ENCODE data around the gene CDK5RAP1.
"Not testable (repeated sequence)": the region's sequence is repeated elsewhere in the genome, so short reads cannot be mapped to it uniquely, and the experiment has no call there.

CDK5RAP1 gene
- 8.8 to 36.1 (median 22.9) reads per million in 17 experiments for total RNA-seq

GRCh38 chr20:33401184-33401920, at the start of gene CDK5RAP1:
Gene CDK5RAP1, minus strand, starts transcription at chr20:33401519. Its CDS starts 4,455 bp downstream, at chr20:33397064.
- DNase-seq = peak; percentile 91 to 96 (median 94)

- DNase-seq = peak in 3 of 4 experiments; percentile 17 to 24 (median 21)
These were observed 49.5 kb upstream of the CDK5RAP1 start for GRCh38 chr20:33450867-33451266.

DNA sequence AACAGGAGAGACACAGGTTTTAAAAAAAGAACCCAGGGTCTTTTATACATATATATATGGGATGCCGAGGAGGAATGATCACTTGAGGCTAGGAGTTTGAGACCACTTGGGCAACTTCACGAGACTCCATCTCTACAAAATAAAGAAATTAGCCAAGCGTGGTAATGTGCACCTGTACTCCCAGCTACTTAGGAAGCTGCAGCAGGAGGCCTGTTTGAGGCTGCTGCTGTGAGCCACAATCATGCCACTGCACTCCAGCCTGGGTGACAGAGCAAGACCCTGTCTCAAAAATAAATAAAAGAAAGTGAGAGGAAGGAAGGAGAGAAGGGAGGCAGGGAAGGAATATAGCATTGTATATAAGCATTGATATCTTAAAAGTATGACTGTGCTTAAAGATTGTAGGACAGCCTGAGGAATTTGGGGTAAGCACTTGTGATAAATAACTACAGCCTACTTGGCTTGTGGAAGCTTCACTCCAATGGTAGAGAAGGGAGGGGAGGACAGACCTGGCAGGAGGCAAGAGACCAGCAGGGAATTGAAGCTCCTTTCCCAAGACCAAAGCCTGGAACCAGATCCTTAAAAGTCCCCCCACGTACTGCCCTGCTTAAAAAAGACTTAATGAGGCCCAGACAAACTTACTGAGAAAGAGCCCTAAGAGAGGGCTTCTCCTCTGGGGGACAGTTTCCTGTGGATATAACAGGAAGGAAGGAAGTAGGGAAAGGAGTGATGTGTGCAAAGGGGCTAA, 44.7 kb upstream of the CDK5RAP1 start:
- DNase-seq = no peak

- DNase-seq = peak in 1 of 4 experiments; percentile 27
These were observed 43.7 kb upstream of the CDK5RAP1 start for GRCh38 chr20:33444797-33445560.

- peak; percentile 84 to 94 (median 91) for DNase-seq
These were observed 42.4 kb upstream of the CDK5RAP1 start, which contains the start of gene SNTA1 for GRCh38 chr20:33443512-33444239. Gene SNTA1, minus strand, starts transcription at chr20:33443763. Its CDS starts 143 bp downstream, at chr20:33443620.

- DNase-seq = peak in 2 of 4 experiments; percentile 16 to 20
These were observed 41.7 kb upstream of the CDK5RAP1 start for GRCh38 chr20:33443006-33443511.

- DNase-seq = peak in 1 of 4 experiments; percentile 12
These were observed 41.1 kb upstream of the CDK5RAP1 start for GRCh38 chr20:33442136-33443005.

DNA sequence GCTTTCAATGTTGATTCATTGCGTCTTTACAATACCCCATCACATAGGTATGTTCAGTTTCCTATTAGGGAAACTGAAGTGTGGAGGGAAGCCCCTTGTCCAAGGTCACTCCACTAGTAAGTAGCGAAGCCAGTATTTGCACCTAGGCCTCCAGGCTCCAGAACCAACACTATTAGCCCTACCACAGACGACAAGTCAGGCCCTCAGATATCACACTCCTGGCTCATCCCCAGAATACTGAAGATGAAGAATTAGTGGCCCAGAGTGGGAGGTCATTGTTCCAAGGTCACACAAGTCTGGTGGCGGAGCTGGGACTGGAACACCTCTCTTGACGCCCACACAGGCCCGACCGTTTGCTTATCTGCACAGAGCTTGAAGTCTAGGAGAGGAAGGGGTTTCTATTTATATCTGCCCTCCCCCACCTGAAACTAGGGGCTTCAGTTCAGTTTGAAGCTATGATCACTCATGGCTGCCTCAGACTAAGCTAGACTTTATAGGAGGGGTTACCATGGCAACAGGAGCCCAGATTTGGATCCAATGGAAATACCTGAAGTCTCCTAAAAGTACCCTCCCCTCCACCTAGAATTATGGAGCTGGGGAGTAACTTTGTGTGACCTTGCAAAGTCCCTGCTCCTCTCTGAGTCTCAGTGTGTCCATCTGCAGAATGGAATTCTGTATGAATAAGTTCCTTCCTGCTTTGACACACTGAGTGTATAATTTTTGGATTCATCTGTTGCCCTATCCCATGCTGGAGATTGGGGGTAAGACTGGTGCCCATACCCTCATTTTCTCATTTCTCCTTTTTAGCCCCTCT, 40.0 kb upstream of the CDK5RAP1 start:
- DNase-seq = no peak

DNA sequence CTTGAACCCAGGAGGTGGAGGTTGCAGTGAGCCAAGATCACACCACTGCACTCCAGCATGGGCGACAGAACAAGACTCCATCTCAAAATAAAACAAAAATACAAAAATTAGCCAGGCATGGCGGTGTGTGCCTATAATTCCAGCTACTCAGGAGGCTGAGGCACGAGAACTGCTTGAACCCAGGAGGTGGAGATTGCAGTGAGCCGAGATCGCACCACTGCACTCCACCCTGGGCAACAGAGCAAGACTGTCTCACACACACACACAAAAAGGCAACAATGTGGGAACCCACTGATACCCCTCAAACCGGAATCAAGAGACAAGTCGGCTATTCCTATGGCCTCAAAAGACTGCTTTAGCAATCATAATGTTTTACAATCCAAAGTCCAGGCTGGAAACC, 39.2 kb upstream of the CDK5RAP1 start:
- not testable (repeated sequence) for DNase-seq

- DNase-seq = no peak
These were observed 37.2 kb upstream of the CDK5RAP1 start for GRCh38 chr20:33438481-33438880.

DNA sequence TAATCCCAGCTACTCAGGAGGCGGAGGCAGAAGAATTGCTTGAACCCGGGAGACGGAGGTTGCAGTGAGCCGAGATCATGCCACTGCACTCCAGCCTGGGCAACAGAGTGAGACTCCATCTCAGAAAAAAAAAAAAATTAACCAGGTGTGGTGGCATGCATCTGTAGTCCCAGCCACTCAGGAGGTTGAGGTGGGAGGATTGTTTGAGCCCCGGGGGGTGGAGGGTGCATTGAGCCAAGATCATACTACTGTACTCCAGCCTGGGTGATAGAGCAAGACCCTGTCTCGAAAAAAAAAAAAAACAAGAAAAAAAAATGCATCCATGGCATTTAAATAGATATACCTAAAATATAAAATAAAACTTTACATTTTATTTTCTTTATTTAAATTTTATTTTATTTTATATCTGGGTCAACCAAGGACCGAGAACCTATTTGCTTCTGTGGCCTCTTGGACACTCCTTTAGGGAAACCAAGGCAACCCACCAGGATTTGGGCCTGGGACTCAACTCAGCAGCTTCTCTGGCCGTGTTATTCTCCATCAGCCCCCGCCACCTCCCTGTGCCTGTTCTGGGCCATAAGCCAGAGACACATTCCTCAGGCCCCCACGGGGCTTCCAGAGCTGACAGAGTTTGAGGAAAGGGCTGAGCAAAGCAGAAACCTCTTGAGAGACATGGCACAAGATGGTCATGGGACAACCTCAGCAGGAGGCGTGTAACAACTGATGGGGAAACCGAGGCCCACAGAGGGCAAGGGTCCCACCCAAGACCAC, 36.0 kb upstream of the CDK5RAP1 start:
- DNase-seq = no peak

- no peak for DNase-seq
These were observed 33.1 kb upstream of the CDK5RAP1 start for GRCh38 chr20:33434434-33434833.

DNA sequence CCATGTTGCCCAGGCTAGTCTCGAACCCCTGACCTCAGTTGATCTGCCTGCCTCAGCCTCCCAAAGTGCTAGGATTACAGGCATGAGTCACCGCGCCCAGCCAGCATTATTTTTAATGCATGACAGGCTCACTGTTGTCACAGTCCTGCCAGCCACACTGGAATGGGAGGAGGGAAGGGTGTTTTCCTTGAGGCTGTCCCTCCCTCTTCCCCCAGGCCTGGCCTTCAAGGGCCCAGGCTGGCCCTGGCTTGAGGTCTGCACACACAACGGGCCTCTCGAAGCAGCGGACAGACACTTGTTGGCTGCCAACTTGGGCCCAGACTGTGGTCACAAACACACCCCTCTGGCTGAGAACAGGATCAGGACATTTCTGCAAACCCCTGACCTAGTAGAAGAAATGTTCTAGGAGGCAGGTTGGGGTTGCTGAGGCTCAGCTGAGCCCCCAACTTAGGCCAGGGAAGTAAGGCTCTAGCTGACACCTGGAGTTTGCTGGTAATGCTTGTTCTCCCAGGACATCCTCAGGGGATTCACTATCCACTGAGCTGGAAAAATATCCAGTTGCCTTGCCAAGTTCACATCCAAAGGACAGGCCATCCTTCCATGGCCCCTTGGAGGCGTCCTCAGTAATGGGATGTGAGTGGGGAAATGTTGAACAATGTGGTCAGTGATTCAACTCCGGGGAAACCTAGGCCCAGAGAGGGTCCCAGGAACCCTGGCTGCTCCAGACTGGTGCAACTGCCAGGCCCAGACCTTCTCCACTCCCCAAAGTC, 32.3 kb upstream of the CDK5RAP1 start:
- DNase-seq = no peak

DNA sequence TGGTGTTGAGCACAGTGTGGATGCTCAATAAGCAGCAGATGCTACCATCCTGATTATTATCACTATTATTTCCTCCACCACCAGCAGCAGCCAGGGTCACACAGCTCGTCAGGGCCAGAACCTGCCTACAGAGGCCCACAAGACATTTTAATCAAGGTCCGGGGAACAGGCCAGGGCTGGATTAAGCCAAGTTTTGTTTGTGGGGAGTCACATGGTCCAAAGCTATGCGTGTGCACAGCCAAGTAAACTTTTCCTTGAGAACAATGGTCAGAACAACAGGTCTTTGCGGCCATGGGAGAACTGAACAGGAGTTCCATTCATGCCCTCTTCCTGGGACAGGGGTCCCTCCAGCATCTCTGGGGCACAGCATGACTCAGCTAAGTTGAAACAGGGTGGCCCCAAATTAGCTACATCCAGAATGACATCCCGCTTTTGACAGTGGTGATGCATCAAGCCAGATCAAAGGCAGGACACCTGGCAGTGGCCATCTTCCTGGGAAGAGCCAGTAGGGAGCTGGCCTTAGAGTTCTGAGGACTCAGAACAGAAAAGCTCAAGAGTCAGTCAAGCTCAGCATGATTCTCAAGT, 30.6 kb upstream of the CDK5RAP1 start:
- no peak for DNase-seq

DNA sequence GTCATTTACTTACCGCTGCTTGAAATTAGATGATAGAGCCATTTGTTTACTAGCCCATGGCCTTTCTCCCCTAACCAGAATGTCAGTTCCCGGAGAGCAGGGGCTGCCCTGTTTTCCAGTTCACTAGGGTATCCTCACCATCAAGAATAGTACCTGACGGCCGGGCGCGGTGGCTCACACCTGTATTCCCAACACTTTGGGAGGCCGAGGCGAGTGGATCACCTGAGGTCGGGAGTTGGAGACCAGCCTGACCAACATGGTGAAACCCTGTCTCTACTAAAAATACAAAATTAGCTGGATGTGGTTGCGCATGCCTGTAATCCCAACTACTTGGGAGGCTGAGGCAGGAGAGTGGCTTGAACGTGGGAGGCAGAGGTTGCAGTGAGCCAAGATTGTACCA, 22.6 kb upstream of the CDK5RAP1 start:
- not testable (repeated sequence) for DNase-seq

DNA sequence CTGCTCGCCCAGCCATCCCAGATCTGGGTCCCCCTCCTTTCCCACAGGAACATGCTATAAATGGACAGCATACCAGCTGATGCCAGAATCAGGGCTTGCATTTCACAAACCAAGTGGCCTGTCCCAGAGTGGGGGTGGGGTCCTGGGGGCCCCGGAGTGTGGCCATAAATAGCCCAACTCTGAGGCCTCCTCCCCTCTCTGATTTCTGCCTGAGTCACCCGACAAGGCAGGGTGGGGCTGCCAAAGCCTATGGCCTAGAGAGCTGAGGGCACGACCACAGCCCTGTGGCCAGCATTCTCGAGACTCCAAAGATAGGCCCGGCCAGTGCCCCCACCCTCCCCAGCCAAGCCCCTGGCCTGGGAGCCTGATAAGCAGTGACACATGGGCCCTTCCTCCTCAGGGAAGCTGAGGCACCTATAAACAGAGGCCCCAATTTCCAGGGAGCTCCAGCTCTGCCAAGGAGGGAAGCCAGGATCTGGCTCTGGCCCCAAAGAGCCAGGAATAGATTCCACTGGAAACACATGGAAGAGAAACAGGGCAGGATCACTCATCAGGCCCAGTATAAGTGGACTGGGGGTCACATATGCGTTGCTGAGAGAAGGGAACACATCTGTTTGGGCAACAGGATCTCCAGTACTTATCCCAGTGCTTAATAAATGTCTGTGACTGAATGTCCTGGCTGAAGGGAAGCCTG, 22.0 kb upstream of the CDK5RAP1 start:
- no peak for DNase-seq

Data from suppressor macrophage (primary cell).